ENCODE data around the gene MAD1L1.
"Not testable (repeated sequence)": the region's sequence is repeated elsewhere in the genome, so short reads cannot be mapped to it uniquely, and the experiment has no call there.

Gene MAD1L1

GRCh38 chr7:2232766-2233520, at the start of gene MAD1L1:
Gene MAD1L1 (minus strand): TSS chr7:2232945. CDS start chr7:2230133, 2,812 bp downstream.
- peak; percentile 69 to 77 (median 76) for DNase-seq

GRCh38 chr7:2282185-2282751, 49.5 kb upstream of the MAD1L1 start:
- no peak for DNase-seq

GRCh38 chr7:2281541-2281940, 48.8 kb upstream of the MAD1L1 start:
- DNase-seq: no peak

- DNase-seq: no peak
Observed at GRCh38 chr7:2280424-2280823, 47.7 kb upstream of the MAD1L1 start.

DNA sequence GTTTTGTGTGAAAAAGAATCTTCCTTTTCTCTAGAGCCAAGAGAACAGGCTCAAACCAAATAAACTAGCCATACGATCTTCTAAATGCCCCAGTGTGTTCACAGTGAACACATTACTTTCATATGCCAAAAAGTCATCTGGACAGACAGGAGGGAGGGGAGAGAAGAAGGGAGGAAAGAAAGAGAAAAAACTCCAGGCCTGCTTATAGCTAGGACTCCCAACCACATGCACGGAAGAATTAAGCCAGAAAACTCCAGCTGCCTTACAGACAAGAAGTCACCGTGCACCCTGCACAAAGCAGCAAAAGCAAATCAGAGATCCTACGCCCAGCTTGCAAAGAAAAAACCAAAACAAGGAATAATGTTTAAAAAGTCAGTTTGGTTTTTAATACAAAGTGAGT, 47.2 kb upstream of the MAD1L1 start:
- DNase-seq: no peak

GRCh38 chr7:2278026-2278425, 45.3 kb upstream of the MAD1L1 start:
- DNase-seq: no peak

GRCh38 chr7:2276107-2276506, 43.4 kb upstream of the MAD1L1 start:
- DNase-seq: no peak

DNA sequence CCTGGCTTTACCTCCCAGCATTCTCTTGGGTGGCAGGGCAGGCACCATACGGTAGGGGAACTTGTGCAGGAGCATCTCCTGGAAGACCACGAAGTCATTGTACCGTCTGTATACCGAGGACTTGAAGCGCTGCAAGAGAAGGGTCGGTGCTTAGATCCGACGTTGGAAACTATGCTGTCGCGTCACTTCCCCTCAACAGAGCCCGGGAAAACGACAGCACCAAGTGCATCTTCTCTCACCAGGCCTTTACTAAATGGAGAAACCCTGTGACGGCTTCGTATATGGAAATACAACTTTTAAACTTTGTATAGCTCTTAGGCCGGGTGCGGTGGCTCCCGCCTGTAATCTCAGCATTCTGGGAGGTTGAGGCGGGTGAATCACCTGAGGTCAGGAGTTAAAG, 42.4 kb upstream of the MAD1L1 start:
- DNase-seq: no peak

DNA sequence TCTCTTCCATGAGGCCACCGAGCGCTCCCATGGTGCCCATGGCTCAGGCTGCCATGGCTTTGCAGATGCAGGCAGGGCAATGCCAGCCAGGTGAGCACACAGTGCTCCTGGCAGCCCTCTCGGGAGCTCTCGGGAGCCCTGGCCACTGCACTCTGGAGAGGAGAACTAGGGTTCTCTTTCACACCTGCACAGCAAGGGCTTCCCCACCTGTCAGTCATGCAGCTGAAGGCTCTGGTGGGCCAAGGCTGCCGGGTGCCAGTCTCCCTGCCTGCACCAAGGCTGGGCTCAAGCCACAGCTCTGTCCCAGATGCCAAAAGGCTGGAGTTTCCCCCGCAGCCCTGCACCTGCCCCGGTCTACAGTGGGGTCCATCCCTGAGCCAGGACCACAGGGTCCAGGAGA, 41.9 kb upstream of the MAD1L1 start:
- no peak for DNase-seq

DNA sequence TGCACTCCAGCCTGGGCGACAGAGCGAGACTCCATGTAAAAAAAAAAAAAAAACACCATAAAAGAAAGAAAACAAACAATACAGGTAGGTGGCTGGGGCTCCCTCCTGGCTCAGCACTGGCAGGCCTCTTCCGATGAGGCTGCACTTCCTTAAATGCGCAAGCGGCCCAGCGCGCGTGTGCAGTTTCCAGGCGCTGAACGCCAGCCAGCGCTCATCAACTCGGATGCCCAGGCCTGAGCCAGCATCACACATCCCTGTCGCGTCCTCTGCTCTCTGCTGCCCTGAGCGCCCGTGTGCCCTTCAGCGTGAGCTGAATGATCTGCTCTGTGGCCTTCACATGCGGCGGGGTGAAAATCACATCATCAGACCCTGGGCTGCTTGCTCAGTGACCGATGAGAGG, 41.1 kb upstream of the MAD1L1 start:
- no peak for DNase-seq

GRCh38 chr7:2272031-2272430, 39.3 kb upstream of the MAD1L1 start:
- no peak for DNase-seq

DNA sequence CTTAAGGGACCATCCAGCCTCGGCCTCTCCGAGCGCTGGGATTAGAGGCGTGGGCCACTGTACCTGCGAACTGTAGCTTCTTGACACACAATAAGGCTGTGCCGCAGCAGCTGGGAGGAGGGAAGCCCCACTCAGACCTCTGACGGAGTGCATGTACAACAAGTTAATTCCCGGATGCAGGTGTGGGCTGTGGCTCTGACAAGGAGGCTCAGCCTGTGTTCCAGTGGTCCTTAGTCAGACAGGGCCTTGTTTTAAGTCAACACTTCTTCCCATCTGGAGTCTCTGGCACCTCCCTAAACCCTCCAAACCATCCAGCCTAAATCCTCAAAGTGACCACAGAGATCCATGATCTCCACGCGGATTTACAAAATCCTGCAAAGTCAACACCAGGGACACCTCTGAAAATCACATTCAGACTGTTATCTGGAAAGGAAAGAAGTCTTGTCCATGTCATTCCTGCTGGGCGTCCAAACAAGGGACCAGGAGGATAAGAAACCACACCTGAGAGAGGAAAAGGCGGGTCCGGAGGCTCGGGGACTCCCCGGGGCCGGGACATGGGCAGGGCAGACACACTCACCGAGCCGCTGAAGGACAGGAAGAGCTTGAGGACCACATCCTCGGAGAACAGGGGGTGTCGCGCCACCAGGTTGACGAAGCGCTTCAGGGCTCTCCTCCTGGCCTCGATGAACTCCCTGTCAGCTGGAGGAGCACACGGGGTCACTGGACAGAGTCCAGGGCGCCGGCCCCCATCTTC, 38.7 kb upstream of the MAD1L1 start:
- DNase-seq: no peak

DNA sequence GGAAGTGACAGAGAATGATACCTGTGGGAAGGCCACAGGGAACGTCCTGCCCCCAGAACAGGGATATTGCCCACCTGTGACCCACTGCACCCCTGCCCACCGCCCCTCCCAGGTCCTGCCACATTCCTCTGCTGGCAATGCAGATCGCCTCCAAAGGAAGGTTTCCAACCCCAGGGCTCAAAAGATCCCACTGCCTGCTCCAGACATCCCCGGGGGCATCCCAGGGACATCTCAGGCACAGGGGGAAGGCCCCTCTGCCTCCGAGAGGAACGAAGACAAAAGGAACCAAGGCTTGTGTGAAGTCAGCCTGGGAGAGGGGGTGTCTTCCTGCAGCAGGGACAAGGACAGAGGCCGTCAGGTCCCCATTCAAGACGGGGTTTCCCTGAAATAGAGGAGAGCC, 37.8 kb upstream of the MAD1L1 start:
- no peak for DNase-seq

GRCh38 chr7:2269991-2270460, 37.3 kb upstream of the MAD1L1 start:
- no peak for DNase-seq

- not testable (repeated sequence) for DNase-seq
Observed at GRCh38 chr7:2269089-2269990, 36.6 kb upstream of the MAD1L1 start.

DNA sequence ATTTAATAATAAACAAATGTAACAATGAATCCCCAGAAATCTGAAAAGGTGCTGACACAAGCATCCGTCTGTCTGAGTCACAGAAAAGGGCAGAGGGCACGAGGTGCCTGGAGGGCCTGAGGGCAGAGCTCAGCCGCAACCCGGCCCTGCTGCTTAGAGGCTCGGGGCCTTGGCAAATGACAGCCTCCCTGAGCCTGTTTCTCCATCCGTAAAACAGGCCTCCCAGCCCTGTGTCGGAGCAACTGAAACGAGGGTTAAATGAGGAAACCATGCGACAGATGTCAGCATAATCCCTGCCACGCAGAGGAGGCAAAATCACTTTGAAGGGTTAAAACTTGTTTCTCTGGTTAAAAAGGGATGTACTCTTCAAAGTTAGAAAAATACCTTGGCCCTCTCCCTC, 34.2 kb upstream of the MAD1L1 start:
- DNase-seq: no peak

- no peak for DNase-seq
Observed at GRCh38 chr7:2264158-2264557, 31.4 kb upstream of the MAD1L1 start.

GRCh38 chr7:2263176-2263575, 30.4 kb upstream of the MAD1L1 start:
- DNase-seq: no peak

DNA sequence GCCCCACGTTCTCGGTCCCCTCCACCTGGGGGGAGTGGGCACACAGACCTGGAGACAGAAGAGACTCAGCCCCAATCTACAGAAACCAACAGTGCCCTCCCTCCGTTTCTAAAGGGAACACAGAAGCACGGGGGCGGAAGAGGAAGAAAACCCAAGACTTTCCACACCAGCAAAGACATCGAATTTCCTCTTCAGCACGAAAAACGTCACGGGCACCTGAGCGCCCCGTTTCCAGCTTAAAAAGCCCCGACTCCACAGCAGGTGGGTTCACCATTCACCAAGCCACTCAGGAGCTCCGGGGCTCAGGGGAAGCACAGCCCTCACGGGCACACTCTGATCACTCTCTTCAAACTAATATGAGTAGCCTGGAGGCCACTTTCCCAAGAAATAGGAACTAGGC, 28.9 kb upstream of the MAD1L1 start:
- DNase-seq: no peak

DNA sequence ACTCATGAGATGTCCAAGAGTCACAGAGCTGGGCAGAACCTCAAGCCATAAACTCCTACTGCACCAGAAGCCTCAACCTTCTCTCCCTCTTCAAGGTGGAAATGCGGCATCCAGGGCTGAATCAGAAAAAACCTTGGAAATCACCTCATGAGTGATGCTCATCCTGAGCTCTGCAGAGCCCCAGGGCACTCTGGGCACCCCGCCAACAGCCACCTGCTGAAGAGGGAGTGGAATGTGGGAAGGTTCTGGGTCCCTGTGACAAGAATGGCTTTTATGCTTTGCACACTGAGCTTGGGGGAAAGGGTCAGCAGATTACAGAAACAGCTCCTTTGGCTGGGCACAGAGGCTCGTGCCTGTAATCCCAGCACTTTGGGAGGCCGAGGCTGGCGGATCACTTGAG, 28.1 kb upstream of the MAD1L1 start:
- DNase-seq: no peak

GRCh38 chr7:2259480-2259879, 26.7 kb upstream of the MAD1L1 start:
- DNase-seq: no peak

GRCh38 chr7:2258661-2259365, 26.1 kb upstream of the MAD1L1 start:
- no peak for DNase-seq
